PFSK-1 (cell line): ENCODE data around the gene BANK1.

Source experiments
- POLR2AphosphoS5 ChIP-seq: IDR thresholded peaks from 2 replicates; pipeline ENCODE4 v1.6.1; 2012; ENCODE audit warnings: low read depth, mild to moderate bottlenecking, control low read depth, low read length, moderate library complexity
- SIN3A ChIP-seq: IDR thresholded peaks from 2 replicates; pipeline ENCODE4 v1.6.1; 2012; ENCODE audit warnings: mild to moderate bottlenecking, low read length, moderate library complexity, borderline replicate concordance; ENCODE audit not compliant: insufficient read depth
- TAF1 ChIP-seq: IDR thresholded peaks from 2 replicates; pipeline ENCODE4 v1.6.1; 2012; ENCODE audit warnings: low read length, control low read depth, borderline replicate concordance; ENCODE audit not compliant: insufficient read depth

DNA sequence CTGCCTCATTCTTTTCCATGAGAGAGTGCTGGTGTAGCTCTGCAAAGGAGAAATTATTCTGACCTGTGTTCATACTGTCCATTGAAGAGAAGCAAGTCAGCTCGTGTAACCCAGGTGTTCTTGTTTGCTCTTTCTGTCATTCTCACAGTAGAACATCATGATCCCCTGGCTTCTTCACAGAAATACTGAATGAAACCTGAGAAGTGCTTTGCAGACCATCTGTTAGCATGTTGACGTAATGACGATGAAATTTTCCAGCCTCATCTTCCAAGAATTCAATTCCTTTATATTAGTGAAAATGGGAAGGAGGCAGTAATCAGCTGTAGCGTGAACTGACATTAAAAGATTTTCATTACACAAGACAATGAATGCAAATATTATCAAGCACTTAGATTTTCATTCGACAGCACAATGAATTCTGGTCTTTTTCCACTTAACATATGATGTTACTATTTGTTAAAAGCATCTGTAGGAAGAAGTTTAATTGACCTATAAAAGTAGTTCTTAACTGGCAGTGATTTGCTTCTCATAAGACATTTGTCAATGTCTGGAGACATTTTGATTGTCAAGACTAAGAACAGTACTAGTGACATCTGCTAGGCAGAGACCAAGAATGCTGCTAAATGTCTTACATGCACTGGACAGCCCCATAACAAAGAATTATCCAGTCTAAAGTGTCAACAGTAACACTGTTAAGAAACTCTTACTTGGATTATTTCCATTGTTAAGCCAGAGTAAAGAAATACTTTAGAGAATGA, 246.3 kb downstream of the BANK1 start:
- no peak for TF ChIP-seq TAF1
- no peak for TF ChIP-seq POLR2AphosphoS5
- TF ChIP-seq SIN3A, result no peak
